ENCODE data around the gene MRPL16. TPM values are rescaled to one million over a fixed set of nuclear protein-coding genes. Genes with fewer than 3 reads are reported as not detected.
A peak's percentile ranks its signal among the peaks of the same experiment; 100 is the strongest.

Gene MRPL16
- polyA plus RNA-seq, 4 donors = 41.1 to 113 (median 58.6) TPM

DNA sequence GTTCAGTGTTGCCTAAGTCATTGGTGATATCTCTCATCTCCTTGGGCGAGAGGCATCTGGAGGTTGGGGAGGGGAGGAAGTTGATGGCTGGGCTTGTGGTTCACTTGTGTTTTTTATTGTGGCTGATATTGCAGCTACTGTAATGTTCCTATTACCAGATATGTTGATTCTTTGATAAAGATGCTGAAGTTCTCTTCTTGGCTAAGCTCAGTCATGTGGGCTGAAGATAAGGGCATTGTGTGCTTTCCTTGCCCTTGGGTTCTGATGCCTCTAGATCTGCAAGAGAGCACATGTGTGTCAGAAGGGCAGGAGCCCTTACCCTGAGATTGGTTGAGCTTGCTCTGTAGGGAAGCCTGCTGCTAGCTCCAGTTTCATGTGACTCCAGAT, 43.4 kb downstream of the MRPL16 start:
- no peaks in the 10 kb centered on the region for H3K27me3 ChIP-seq (ENCODE audit: control insufficient read depth in 3 of 3, insufficient read depth in 3 of 3, low read length in 3 of 3)
- no peaks in the 10 kb centered on the region for H3K9me3 ChIP-seq (ENCODE audit: control insufficient read depth in 2 of 2, insufficient read depth in 1 of 2, low read depth in 1 of 2, low read length in 1 of 2)
- 6 to 46% (median 7%) methylated on average over 1 of the region's 1 CpG for whole genome bisulfite sequencing, 3 donors
- no peak for FAIRE-seq
- peaks cover 22 to 62% (median 23%) of the 10 kb centered on the region in 3 donors for H3K4me1 ChIP-seq (ENCODE audit: control insufficient read depth in 3 of 3, insufficient read depth in 2 of 3, low read depth in 1 of 3, low read length in 2 of 3)
- peak overlapping the region; percentile 40 to 93 (median 68) for H3K27ac ChIP-seq (ENCODE audit: low read depth in 1 of 3, low read length in 2 of 3)
- H3K4me3 ChIP-seq (ENCODE audit: low read depth in 1 of 3, low read length in 3 of 3) = no peak overlapping the region
- H3K36me3 ChIP-seq (ENCODE audit: control insufficient read depth in 3 of 3, insufficient read depth in 2 of 3, low read depth in 1 of 3, low read length in 3 of 3) = peaks cover 0 to 22% (median 0%) of the 10 kb centered on the region in 3 donors
- peak; percentile 89 to 91 for DNase-seq

DNA sequence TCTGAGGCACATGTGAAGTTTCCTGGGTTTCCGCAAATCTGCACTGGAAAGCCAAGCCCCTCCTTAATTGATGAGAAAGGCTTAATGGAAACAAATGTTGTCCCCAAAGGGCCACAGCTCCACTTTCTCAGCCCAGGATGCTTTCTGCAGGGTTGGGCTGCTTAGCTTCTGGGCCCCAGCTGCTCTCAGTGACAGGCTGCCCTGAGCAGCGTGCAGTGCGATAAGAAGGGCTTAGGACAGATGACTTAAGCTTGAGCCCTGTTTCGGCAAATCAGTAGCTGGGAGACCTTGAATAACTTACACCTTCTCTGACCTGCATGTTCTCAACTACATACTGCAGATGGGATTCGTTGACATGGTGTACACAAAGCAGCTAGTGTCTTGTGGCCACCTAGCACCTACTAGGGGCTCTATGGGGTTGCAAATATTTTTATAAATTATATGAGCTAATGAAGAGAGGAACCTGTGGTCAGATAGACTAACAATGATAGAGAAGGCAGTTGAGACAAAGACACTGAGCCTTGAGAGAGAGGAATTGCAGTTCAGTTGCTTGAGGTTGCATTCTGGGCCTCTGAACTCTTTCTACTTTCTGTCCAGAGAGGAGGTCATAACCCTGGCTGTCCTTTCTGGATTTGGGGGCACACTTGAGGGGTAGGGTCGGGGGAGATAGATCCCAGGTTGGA, 43.9 kb downstream of the MRPL16 start:
- peak overlapping the region; percentile 40 to 93 (median 68) for H3K27ac ChIP-seq (ENCODE audit: low read depth in 1 of 3, low read length in 2 of 3)
- DNase-seq (peak; percentile 48 to 66), FAIRE-seq (no peak)
- H3K27me3 ChIP-seq (ENCODE audit: control insufficient read depth in 3 of 3, insufficient read depth in 3 of 3, low read length in 3 of 3) = no peaks in the 10 kb centered on the region
- H3K4me1 ChIP-seq (ENCODE audit: control insufficient read depth in 3 of 3, insufficient read depth in 2 of 3, low read depth in 1 of 3, low read length in 2 of 3) = peaks cover 21 to 63% (median 22%) of the 10 kb centered on the region in 3 donors
- no peaks in the 10 kb centered on the region for H3K9me3 ChIP-seq (ENCODE audit: control insufficient read depth in 2 of 2, insufficient read depth in 1 of 2, low read depth in 1 of 2, low read length in 1 of 2)
- peaks cover 0 to 26% (median 0%) of the 10 kb centered on the region in 3 donors for H3K36me3 ChIP-seq (ENCODE audit: control insufficient read depth in 3 of 3, insufficient read depth in 2 of 3, low read depth in 1 of 3, low read length in 3 of 3)
- WGBS, 3 donors = 25 to 58% (median 35%) methylated on average over 6 of the region's 6 CpGs
- H3K4me3 ChIP-seq (ENCODE audit: low read depth in 1 of 3, low read length in 3 of 3) = no peak overlapping the region

DNA sequence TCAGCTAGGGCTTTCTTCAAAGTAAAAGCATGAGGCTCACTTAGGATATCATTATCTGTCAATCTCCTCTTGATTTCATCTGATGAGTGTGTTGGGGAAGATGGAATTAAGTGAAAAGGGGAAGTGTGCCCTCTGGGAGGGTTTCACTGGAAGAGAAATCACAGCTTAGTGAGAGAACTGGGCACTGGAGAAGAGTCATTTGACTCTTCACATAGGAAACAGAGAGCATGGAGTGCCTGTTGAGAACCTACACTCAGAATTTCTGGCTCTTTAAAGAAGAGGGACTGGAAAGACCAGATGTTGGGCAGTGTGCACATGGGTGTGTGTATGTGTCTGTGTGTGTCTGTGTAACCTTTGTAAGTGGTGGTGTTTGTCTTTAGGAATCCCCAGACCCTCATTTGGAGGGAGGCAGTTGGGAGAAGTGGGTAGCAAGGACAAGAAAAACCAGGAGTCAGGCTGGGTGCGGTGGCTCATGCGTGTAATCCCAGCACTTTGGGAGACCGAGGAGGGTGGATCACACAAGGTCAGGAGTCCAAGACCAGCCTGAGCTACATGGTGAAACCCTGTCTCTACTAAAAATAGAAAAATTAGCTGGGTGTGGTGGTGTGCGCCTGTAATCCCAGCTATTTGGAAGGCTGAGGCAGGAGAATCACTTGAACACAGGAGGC, 45.4 kb downstream of the MRPL16 start:
- DNase-seq (peak; percentile 42 to 77), FAIRE-seq (no peak)
- Histone ChIP-seq H3K9me3 (ENCODE audit: control insufficient read depth in 2 of 2, insufficient read depth in 1 of 2, low read depth in 1 of 2, low read length in 1 of 2) (no peaks in the 10 kb centered on the region), H3K4me1 (ENCODE audit: control insufficient read depth in 3 of 3, insufficient read depth in 2 of 3, low read depth in 1 of 3, low read length in 2 of 3) (peaks cover 19 to 68% (median 23%) of the 10 kb centered on the region in 3 donors), H3K4me3 (ENCODE audit: low read depth in 1 of 3, low read length in 3 of 3) (no peak overlapping the region), H3K27ac (ENCODE audit: low read depth in 1 of 3, low read length in 2 of 3) (peak overlapping the region; percentile 22 to 93 (median 50)), H3K36me3 (ENCODE audit: control insufficient read depth in 3 of 3, insufficient read depth in 2 of 3, low read depth in 1 of 3, low read length in 3 of 3) (peaks cover 0 to 28% (median 3%) of the 10 kb centered on the region in 3 donors), H3K27me3 (ENCODE audit: control insufficient read depth in 3 of 3, insufficient read depth in 3 of 3, low read length in 3 of 3) (no peaks in the 10 kb centered on the region)
- 12 to 62% (median 33%) methylated on average over 4 of the region's 4 CpGs for WGBS, 3 donors

DNA sequence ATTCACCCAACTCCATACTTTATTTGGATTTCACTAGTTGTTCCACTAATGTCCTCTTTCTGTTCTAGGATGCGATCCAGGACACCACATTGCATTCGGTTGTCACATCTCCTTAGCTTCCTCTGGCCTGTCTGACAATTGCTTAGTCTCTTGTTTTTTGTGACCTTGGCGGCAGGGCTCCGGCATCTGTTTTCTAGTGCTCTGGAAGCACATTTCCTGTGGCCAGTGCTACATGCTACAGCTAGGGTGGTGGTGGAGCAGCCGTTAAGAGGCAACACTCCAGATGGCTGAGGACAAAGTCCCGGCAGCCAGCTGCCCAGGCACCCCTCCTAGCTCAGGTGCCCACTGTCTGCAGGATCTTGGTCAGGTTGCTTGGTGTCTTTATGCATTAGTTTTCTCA, 48.6 kb downstream of the MRPL16 start:
- no peaks in the 10 kb centered on the region for H3K9me3 ChIP-seq (ENCODE audit: control insufficient read depth in 2 of 2, insufficient read depth in 1 of 2, low read depth in 1 of 2, low read length in 1 of 2)
- no peak overlapping the region for H3K27ac ChIP-seq (ENCODE audit: low read depth in 1 of 3, low read length in 2 of 3)
- no peaks in the 10 kb centered on the region for H3K27me3 ChIP-seq (ENCODE audit: control insufficient read depth in 3 of 3, insufficient read depth in 3 of 3, low read length in 3 of 3)
- FAIRE-seq = no peak
- no peak overlapping the region for H3K4me3 ChIP-seq (ENCODE audit: low read depth in 1 of 3, low read length in 3 of 3)
- 28 to 59% (median 34%) methylated on average over 6 of the region's 6 CpGs for WGBS, 3 donors
- peaks cover 0 to 38% (median 3%) of the 10 kb centered on the region in 3 donors for H3K36me3 ChIP-seq (ENCODE audit: control insufficient read depth in 3 of 3, insufficient read depth in 2 of 3, low read depth in 1 of 3, low read length in 3 of 3)
- DNase-seq = peak; percentile 39 to 41
- peaks cover 10 to 66% (median 15%) of the 10 kb centered on the region in 3 donors for H3K4me1 ChIP-seq (ENCODE audit: control insufficient read depth in 3 of 3, insufficient read depth in 2 of 3, low read depth in 1 of 3, low read length in 2 of 3)

DNA sequence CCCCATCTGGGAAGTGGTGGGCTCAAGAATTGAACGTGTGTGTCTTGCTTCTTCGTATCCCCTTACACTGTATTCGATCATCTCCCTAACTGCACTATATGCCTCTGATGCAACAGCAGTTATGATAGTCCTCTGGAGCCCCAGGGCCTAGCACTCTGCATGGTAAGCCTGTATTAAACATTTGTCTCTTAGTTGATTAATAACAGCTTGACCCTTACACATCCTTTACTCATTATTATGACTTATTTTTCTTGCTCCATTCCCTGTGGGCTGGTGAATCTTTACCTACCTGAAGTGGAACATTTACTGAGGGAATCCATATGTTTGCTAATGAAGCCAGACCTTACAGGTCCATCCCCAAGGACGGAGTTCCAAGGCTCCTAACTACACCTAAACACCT, 49.8 kb downstream of the MRPL16 start:
- Histone ChIP-seq H3K36me3 (ENCODE audit: control insufficient read depth in 3 of 3, insufficient read depth in 2 of 3, low read depth in 1 of 3, low read length in 3 of 3) (peaks cover 0 to 39% (median 3%) of the 10 kb centered on the region in 3 donors), H3K27me3 (ENCODE audit: control insufficient read depth in 3 of 3, insufficient read depth in 3 of 3, low read length in 3 of 3) (no peaks in the 10 kb centered on the region), H3K4me1 (ENCODE audit: control insufficient read depth in 3 of 3, insufficient read depth in 2 of 3, low read depth in 1 of 3, low read length in 2 of 3) (peaks cover 6 to 54% (median 7%) of the 10 kb centered on the region in 3 donors), H3K9me3 (ENCODE audit: control insufficient read depth in 2 of 2, insufficient read depth in 1 of 2, low read depth in 1 of 2, low read length in 1 of 2) (no peaks in the 10 kb centered on the region), H3K27ac (ENCODE audit: low read depth in 1 of 3, low read length in 2 of 3) (no peak overlapping the region), H3K4me3 (ENCODE audit: low read depth in 1 of 3, low read length in 3 of 3) (no peak overlapping the region)
- no peak for FAIRE-seq
- DNase-seq = no peak
- 84 to 92% (median 86%) methylated on average over 4 of the region's 4 CpGs for WGBS, 3 donors

DNA sequence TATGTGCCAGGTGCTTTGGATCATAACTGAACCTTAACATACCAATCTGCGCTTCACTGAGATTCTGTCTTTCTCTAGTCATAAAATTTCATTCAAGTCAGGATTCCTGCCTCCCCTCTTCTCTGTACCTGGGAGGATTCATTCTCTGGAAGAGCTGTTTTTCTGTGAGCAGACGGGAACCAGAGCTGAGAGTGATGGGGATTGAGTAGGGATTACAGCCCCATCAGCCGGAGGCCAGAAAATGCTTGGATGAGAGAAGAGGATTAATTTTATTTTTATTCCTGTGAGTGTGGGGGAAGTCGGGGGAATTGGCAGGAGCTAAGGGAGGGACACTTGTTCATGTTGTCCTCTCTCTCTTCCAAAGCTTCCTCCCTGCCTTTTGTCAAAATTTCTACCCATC, 50.7 kb downstream of the MRPL16 start:
- no peak for DNase-seq
- no peak for FAIRE-seq
- Histone ChIP-seq H3K27me3 (ENCODE audit: control insufficient read depth in 3 of 3, insufficient read depth in 3 of 3, low read length in 3 of 3) (no peaks in the 10 kb centered on the region), H3K27ac (ENCODE audit: low read depth in 1 of 3, low read length in 2 of 3) (no peak overlapping the region), H3K4me1 (ENCODE audit: control insufficient read depth in 3 of 3, insufficient read depth in 2 of 3, low read depth in 1 of 3, low read length in 2 of 3) (peaks cover 4 to 45% (median 7%) of the 10 kb centered on the region in 3 donors), H3K36me3 (ENCODE audit: control insufficient read depth in 3 of 3, insufficient read depth in 2 of 3, low read depth in 1 of 3, low read length in 3 of 3) (peaks cover 0 to 39% (median 3%) of the 10 kb centered on the region in 3 donors), H3K9me3 (ENCODE audit: control insufficient read depth in 2 of 2, insufficient read depth in 1 of 2, low read depth in 1 of 2, low read length in 1 of 2) (no peaks in the 10 kb centered on the region), H3K4me3 (ENCODE audit: low read depth in 1 of 3, low read length in 3 of 3) (no peak overlapping the region)
- 64 to 68% (median 67%) methylated on average over 4 of the region's 4 CpGs for WGBS, 3 donors

DNA sequence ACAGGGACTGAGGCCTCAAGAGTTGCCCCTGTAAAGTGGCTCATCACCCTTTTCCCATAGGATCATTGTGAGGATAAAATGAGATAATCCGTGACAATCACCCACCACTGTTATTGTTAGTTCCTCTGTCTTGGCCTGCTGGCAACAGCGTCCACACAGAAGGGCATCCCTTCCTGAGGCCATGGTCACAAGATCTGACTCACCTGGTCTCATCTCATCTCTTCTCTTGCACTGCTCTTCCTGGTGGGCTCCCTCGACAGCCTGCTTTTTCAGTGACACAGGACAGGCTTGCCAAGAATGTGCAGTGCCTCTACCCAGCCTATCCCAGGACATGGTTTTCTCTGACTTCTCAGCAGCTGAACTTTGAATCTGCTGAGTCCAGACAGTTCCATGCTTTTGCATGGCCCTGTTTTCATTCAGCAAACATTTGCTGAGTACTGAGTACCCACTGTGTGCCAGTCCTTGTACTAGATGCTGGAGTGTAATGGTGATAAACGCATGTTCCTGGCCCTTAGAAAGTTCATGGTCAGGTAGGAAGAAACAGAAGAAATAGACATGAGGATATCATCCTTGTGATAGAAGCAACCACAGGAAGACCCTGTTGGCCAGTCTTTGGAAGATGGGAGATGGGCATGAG, 52.1 kb downstream of the MRPL16 start:
- DNase-seq = no peak
- H3K27ac ChIP-seq (ENCODE audit: low read depth in 1 of 3, low read length in 2 of 3) = no peak overlapping the region
- peaks cover 4 to 43% (median 7%) of the 10 kb centered on the region in 3 donors for H3K4me1 ChIP-seq (ENCODE audit: control insufficient read depth in 3 of 3, insufficient read depth in 2 of 3, low read depth in 1 of 3, low read length in 2 of 3)
- no peak overlapping the region for H3K4me3 ChIP-seq (ENCODE audit: low read depth in 1 of 3, low read length in 3 of 3)
- no peaks in the 10 kb centered on the region for H3K9me3 ChIP-seq (ENCODE audit: control insufficient read depth in 2 of 2, insufficient read depth in 1 of 2, low read depth in 1 of 2, low read length in 1 of 2)
- no peak for FAIRE-seq
- 75 to 93% (median 83%) methylated on average over 4 of the region's 4 CpGs for WGBS, 3 donors
- peaks cover 0 to 35% (median 3%) of the 10 kb centered on the region in 3 donors for H3K36me3 ChIP-seq (ENCODE audit: control insufficient read depth in 3 of 3, insufficient read depth in 2 of 3, low read depth in 1 of 3, low read length in 3 of 3)
- H3K27me3 ChIP-seq (ENCODE audit: control insufficient read depth in 3 of 3, insufficient read depth in 3 of 3, low read length in 3 of 3) = no peaks in the 10 kb centered on the region

DNA sequence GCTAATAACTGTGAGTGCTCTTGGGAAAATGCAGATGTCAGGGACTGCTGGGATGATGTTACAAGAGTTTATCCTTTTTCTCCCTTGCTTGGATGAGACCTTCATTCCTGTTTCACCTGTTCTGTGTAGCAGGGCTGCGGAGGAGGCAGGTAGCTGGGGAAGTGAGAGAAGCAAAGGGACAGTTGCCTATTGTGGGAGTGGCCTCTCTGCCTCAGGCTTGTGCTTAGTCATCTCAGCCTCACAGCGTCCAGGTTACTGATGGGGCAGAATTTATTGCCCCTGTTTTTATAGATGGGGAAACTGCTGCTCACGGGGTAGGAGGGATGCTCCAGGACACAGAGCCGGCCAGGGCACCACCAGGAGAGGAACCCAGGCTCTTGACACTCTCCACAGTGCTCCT, 53.7 kb downstream of the MRPL16 start:
- DNase-seq (peak; percentile 87 to 89), FAIRE-seq (no peak)
- H3K27me3 ChIP-seq (ENCODE audit: control insufficient read depth in 3 of 3, insufficient read depth in 3 of 3, low read length in 3 of 3) = no peaks in the 10 kb centered on the region
- no peaks in the 10 kb centered on the region for H3K9me3 ChIP-seq (ENCODE audit: control insufficient read depth in 2 of 2, insufficient read depth in 1 of 2, low read depth in 1 of 2, low read length in 1 of 2)
- WGBS, 3 donors = 9 to 38% (median 22%) methylated on average over 4 of the region's 4 CpGs
- peaks cover 4 to 37% (median 4%) of the 10 kb centered on the region in 3 donors for H3K4me1 ChIP-seq (ENCODE audit: control insufficient read depth in 3 of 3, insufficient read depth in 2 of 3, low read depth in 1 of 3, low read length in 2 of 3)
- peak overlapping the region; percentile 9 to 98 (median 38) for H3K27ac ChIP-seq (ENCODE audit: low read depth in 1 of 3, low read length in 2 of 3)
- peaks cover 0 to 27% (median 3%) of the 10 kb centered on the region in 3 donors for H3K36me3 ChIP-seq (ENCODE audit: control insufficient read depth in 3 of 3, insufficient read depth in 2 of 3, low read depth in 1 of 3, low read length in 3 of 3)
- peak overlapping the region in 2 of 3 donors; percentile 86 for H3K4me3 ChIP-seq (ENCODE audit: low read depth in 1 of 3, low read length in 3 of 3)

All from small intestine (tissue), 7 donors.